Measurements from ENCODE around the gene PCID2.

Gene PCID2

GRCh38 chr13:113210833-113211232, 2.4 kb upstream of the PCID2 start:
- Histone ChIP-seq H3K4ac (ENCODE audit: low read depth, low read length) (peak overlapping the region; percentile 82), H2AK5ac (ENCODE audit: low read length) (no peak overlapping the region), H4K8ac (ENCODE audit: low read depth, low read length) (no peak overlapping the region), H4K91ac (ENCODE audit: low read depth, low read length) (no peak overlapping the region), H2BK12ac (ENCODE audit: low read length) (no peak overlapping the region), H3K36me3 (ENCODE audit: control insufficient read depth in 1 of 2, insufficient read depth in 2 of 2, low read length in 2 of 2) (peaks cover 4 to 7% of the 10 kb centered on the region in 2 experiments), H3K9me3 (ENCODE audit: insufficient read depth, low read depth, low read length) (peaks cover 4% of the 10 kb centered on the region), H3K4me1 (ENCODE audit: control insufficient read depth in 1 of 2, insufficient read depth in 2 of 2, low read length in 2 of 2) (peaks cover 1 to 2% of the 10 kb centered on the region in 2 experiments), H3K9ac (ENCODE audit: low read length) (no peak overlapping the region), H3K4me2 (ENCODE audit: low read length) (peak overlapping the region; percentile 23), H2AFZ (ENCODE audit: insufficient read depth, low read length, poor library complexity) (no peak overlapping the region), H3K27ac (ENCODE audit: low read depth, low read length) (no peak overlapping the region), H2BK120ac (ENCODE audit: insufficient read depth, low read length, poor library complexity) (no peak overlapping the region), H3K79me2 (ENCODE audit: control insufficient read depth, insufficient read depth, low read length, poor library complexity) (peaks cover 26% of the 10 kb centered on the region), H3K23ac (ENCODE audit: low read length) (no peak overlapping the region), H4K12ac (ENCODE audit: low read depth, low read length) (no peak overlapping the region), H2BK5ac (ENCODE audit: low read depth, low read length, poor library complexity) (no peak overlapping the region), H3K4me3 (ENCODE audit: low read depth, low read length) (no peak overlapping the region), H3K27me3 (ENCODE audit: insufficient read depth, low read length) (no peaks in the 10 kb centered on the region), H3K14ac (ENCODE audit: low read length) (no peak overlapping the region), H3K18ac (ENCODE audit: low read length) (no peak overlapping the region), H3K79me1 (ENCODE audit: low read length) (peaks cover 20% of the 10 kb centered on the region)
- WGBS (ENCODE audit: extremely low coverage, insufficient coverage, insufficient read length): no CpG with 5 or more reads among the region's 6 CpGs
- no peak for DNase-seq

GRCh38 chr13:113209759-113210421, 1.4 kb upstream of the PCID2 start:
- Histone ChIP-seq H2AFZ (ENCODE audit: insufficient read depth, low read length, poor library complexity) (peak overlapping the region; percentile 26), H4K12ac (ENCODE audit: low read depth, low read length) (peak overlapping the region; percentile 76), H3K4me2 (ENCODE audit: low read length) (peak overlapping the region; percentile 95), H3K14ac (ENCODE audit: low read length) (peak overlapping the region; percentile 82), H2AK5ac (ENCODE audit: low read length) (no peak overlapping the region), H3K9ac (ENCODE audit: low read length) (peak overlapping the region; percentile 82), H2BK5ac (ENCODE audit: low read depth, low read length, poor library complexity) (peak overlapping the region; percentile 85), H3K4ac (ENCODE audit: low read depth, low read length) (peak overlapping the region; percentile 53), H3K79me2 (ENCODE audit: control insufficient read depth, insufficient read depth, low read length, poor library complexity) (peaks cover 25% of the 10 kb centered on the region), H3K36me3 (ENCODE audit: control insufficient read depth in 1 of 2, insufficient read depth in 2 of 2, low read length in 2 of 2) (peaks cover 4 to 6% of the 10 kb centered on the region in 2 experiments), H3K4me3 (ENCODE audit: low read depth, low read length) (peak overlapping the region; percentile 73), H4K8ac (ENCODE audit: low read depth, low read length) (peak overlapping the region; percentile 94), H3K18ac (ENCODE audit: low read length) (peak overlapping the region; percentile 74), H3K27me3 (ENCODE audit: insufficient read depth, low read length) (no peaks in the 10 kb centered on the region), H3K23ac (ENCODE audit: low read length) (no peak overlapping the region), H4K91ac (ENCODE audit: low read depth, low read length) (peak overlapping the region; percentile 84), H3K79me1 (ENCODE audit: low read length) (peaks cover 20% of the 10 kb centered on the region), H2BK12ac (ENCODE audit: low read length) (no peak overlapping the region), H3K9me3 (ENCODE audit: insufficient read depth, low read depth, low read length) (peaks cover 2% of the 10 kb centered on the region), H3K27ac (ENCODE audit: low read depth, low read length) (peak overlapping the region; percentile 98), H2BK120ac (ENCODE audit: insufficient read depth, low read length, poor library complexity) (peak overlapping the region; percentile 68), H3K4me1 (ENCODE audit: control insufficient read depth in 1 of 2, insufficient read depth in 2 of 2, low read length in 2 of 2) (no peaks in the 10 kb centered on the region)
- DNase-seq: peak; percentile 83 to 84
- WGBS (ENCODE audit: extremely low coverage, insufficient coverage, insufficient read length): no CpG with 5 or more reads among the region's 67 CpGs

GRCh38 chr13:113209336-113209758, 878 bp upstream of the PCID2 start, which contains the start of gene CUL4A:
CUL4A (plus strand) TSS chr13:113209613; CDS start chr13:113209628, 15 bp downstream.
- Histone ChIP-seq H2BK5ac (ENCODE audit: low read depth, low read length, poor library complexity) (peak within 1 kb of the TSS; percentile 98), H3K4me3 (ENCODE audit: low read depth, low read length) (peak within 1 kb of the TSS; percentile 99), H2BK120ac (ENCODE audit: insufficient read depth, low read length, poor library complexity) (peak within 1 kb of the TSS; percentile 98), H2AK5ac (ENCODE audit: low read length) (peak within 1 kb of the TSS; percentile 96), H3K9me3 (ENCODE audit: insufficient read depth, low read depth, low read length) (peaks cover 5% of the 10 kb centered on the region), H3K79me2 (ENCODE audit: control insufficient read depth, insufficient read depth, low read length, poor library complexity) (peaks cover 21% of the 10 kb centered on the region), H4K8ac (ENCODE audit: low read depth, low read length) (peak within 1 kb of the TSS; percentile 99), H3K27me3 (ENCODE audit: insufficient read depth, low read length) (no peaks in the 10 kb centered on the region), H3K4ac (ENCODE audit: low read depth, low read length) (peak within 1 kb of the TSS; percentile 99), H3K9ac (ENCODE audit: low read length) (peak within 1 kb of the TSS; percentile 91), H3K18ac (ENCODE audit: low read length) (peak within 1 kb of the TSS; percentile 90), H3K27ac (ENCODE audit: low read depth, low read length) (peak within 1 kb of the TSS; percentile 98), H2BK12ac (ENCODE audit: low read length) (peak within 1 kb of the TSS; percentile 47), H4K91ac (ENCODE audit: low read depth, low read length) (peak within 1 kb of the TSS; percentile 100), H4K12ac (ENCODE audit: low read depth, low read length) (peak within 1 kb of the TSS; percentile 100), H3K36me3 (ENCODE audit: control insufficient read depth in 1 of 2, insufficient read depth in 2 of 2, low read length in 2 of 2) (peaks cover 2 to 7% of the 10 kb centered on the region in 2 experiments), H3K4me2 (ENCODE audit: low read length) (peak within 1 kb of the TSS; percentile 95), H3K79me1 (ENCODE audit: low read length) (peaks cover 20% of the 10 kb centered on the region), H3K23ac (ENCODE audit: low read length) (no peak within 1 kb of the TSS), H3K14ac (ENCODE audit: low read length) (peak within 1 kb of the TSS; percentile 98), H2AFZ (ENCODE audit: insufficient read depth, low read length, poor library complexity) (peak within 1 kb of the TSS; percentile 95), H3K4me1 (ENCODE audit: control insufficient read depth in 1 of 2, insufficient read depth in 2 of 2, low read length in 2 of 2) (peaks cover 5% of the 10 kb centered on the region in 2 experiments)
- DNase-seq: peak; percentile 53 to 75
- WGBS (ENCODE audit: extremely low coverage, insufficient coverage, insufficient read length): no CpG with 5 or more reads among the region's 66 CpGs

GRCh38 chr13:113207890-113208420, 514 bp downstream of the PCID2 start:
- H3K14ac ChIP-seq (ENCODE audit: low read length): peak overlapping the region; percentile 56
- H3K23ac ChIP-seq (ENCODE audit: low read length): peak overlapping the region; percentile 51
- no CpG with 5 or more reads among the region's 44 CpGs for WGBS (ENCODE audit: extremely low coverage, insufficient coverage, insufficient read length)
- peak overlapping the region; percentile 27 for H2BK120ac ChIP-seq (ENCODE audit: insufficient read depth, low read length, poor library complexity)
- H3K9ac ChIP-seq (ENCODE audit: low read length): peak overlapping the region; percentile 57
- H2BK5ac ChIP-seq (ENCODE audit: low read depth, low read length, poor library complexity): peak overlapping the region; percentile 34
- peak overlapping the region; percentile 56 for H4K91ac ChIP-seq (ENCODE audit: low read depth, low read length)
- peak overlapping the region; percentile 98 for H3K27ac ChIP-seq (ENCODE audit: low read depth, low read length)
- H3K27me3 ChIP-seq (ENCODE audit: insufficient read depth, low read length): no peaks in the 10 kb centered on the region
- H3K79me2 ChIP-seq (ENCODE audit: control insufficient read depth, insufficient read depth, low read length, poor library complexity): peaks cover 19% of the 10 kb centered on the region
- H3K18ac ChIP-seq (ENCODE audit: low read length): peak overlapping the region; percentile 71
- H3K4me3 ChIP-seq (ENCODE audit: low read depth, low read length): peak overlapping the region; percentile 99
- peak overlapping the region; percentile 63 for H4K12ac ChIP-seq (ENCODE audit: low read depth, low read length)
- H2BK12ac ChIP-seq (ENCODE audit: low read length): no peak overlapping the region
- H3K4me1 ChIP-seq (ENCODE audit: control insufficient read depth in 1 of 2, insufficient read depth in 2 of 2, low read length in 2 of 2): peaks cover 13% of the 10 kb centered on the region in 2 experiments
- peaks cover 0 to 5% of the 10 kb centered on the region in 2 experiments for H3K36me3 ChIP-seq (ENCODE audit: control insufficient read depth in 1 of 2, insufficient read depth in 2 of 2, low read length in 2 of 2)
- peak overlapping the region; percentile 93 for H4K8ac ChIP-seq (ENCODE audit: low read depth, low read length)
- peak overlapping the region; percentile 90 for H2AFZ ChIP-seq (ENCODE audit: insufficient read depth, low read length, poor library complexity)
- H2AK5ac ChIP-seq (ENCODE audit: low read length): peak overlapping the region; percentile 42
- H3K4ac ChIP-seq (ENCODE audit: low read depth, low read length): peak overlapping the region; percentile 31
- H3K9me3 ChIP-seq (ENCODE audit: insufficient read depth, low read depth, low read length): peaks cover 5% of the 10 kb centered on the region
- H3K79me1 ChIP-seq (ENCODE audit: low read length): peaks cover 20% of the 10 kb centered on the region
- peak overlapping the region; percentile 84 for H3K4me2 ChIP-seq (ENCODE audit: low read length)
- peak; percentile 86 to 88 for DNase-seq

All from trophoblast cell (in vitro differentiated cells and primary cell).